HG03196 (cell line): ENCODE measurements around the gene CCNH.

ENCODE experiments used
- ATAC-seq: cut with Tn5 transposase; IDR thresholded peaks from one replicate; pipeline ENCODE4 v1.9.1; 2021; ENCODE audit not compliant: unreplicated experiment

The CCNH gene

GRCh38 chr5:87412630-87413342 lies at the start of gene CCNH:
Gene CCNH, minus strand, starts transcription at chr5:87412930. Its CDS starts 136 bp downstream, at chr5:87412794.
- ATAC-seq, result peak; percentile 99

GRCh38 chr5:87457706-87458105 lies 45.0 kb upstream of the CCNH start:
- no peak for ATAC-seq

GRCh38 chr5:87453801-87454200 lies 41.1 kb upstream of the CCNH start:
- no peak for ATAC-seq

- ATAC-seq, result no peak
Measured at GRCh38 chr5:87452837-87453236, 40.1 kb upstream of the CCNH start.

GRCh38 chr5:87442419-87442818 lies 29.7 kb upstream of the CCNH start:
- ATAC-seq, result no peak

GRCh38 chr5:87438231-87438630 lies 25.5 kb upstream of the CCNH start:
- no peak for ATAC-seq

GRCh38 chr5:87437724-87438123 lies 25.0 kb upstream of the CCNH start:
- ATAC-seq, result no peak

GRCh38 chr5:87435144-87435694 lies 22.5 kb upstream of the CCNH start:
- ATAC-seq, result no peak

- ATAC-seq, result no peak
Measured at GRCh38 chr5:87434461-87434860, 21.7 kb upstream of the CCNH start.

- no peak for ATAC-seq
Measured at GRCh38 chr5:87433945-87434344, 21.2 kb upstream of the CCNH start.

GRCh38 chr5:87432460-87432859 lies 19.7 kb upstream of the CCNH start:
- ATAC-seq, result no peak

- no peak for ATAC-seq
Measured at GRCh38 chr5:87430863-87431457, 18.2 kb upstream of the CCNH start.

- ATAC-seq, result no peak
Measured at GRCh38 chr5:87423755-87424154, 11.0 kb upstream of the CCNH start.

- ATAC-seq, result no peak
Measured at GRCh38 chr5:87421307-87421706, 8.6 kb upstream of the CCNH start.

GRCh38 chr5:87418506-87418905 lies 5.8 kb upstream of the CCNH start:
- no peak for ATAC-seq

- ATAC-seq, result no peak
Measured at GRCh38 chr5:87413343-87413645, 564 bp upstream of the CCNH start.

- ATAC-seq, result peak; percentile 17
Measured at GRCh38 chr5:87411973-87412629, 629 bp downstream of the CCNH start.

- ATAC-seq, result no peak
Measured at GRCh38 chr5:87411586-87411972, 1.2 kb downstream of the CCNH start.

- no peak for ATAC-seq
Measured at GRCh38 chr5:87410931-87411330, 1.8 kb downstream of the CCNH start.

GRCh38 chr5:87408204-87408603 lies 4.5 kb downstream of the CCNH start:
- ATAC-seq, result no peak

GRCh38 chr5:87405472-87406155 lies 7.1 kb downstream of the CCNH start:
- ATAC-seq, result no peak

- ATAC-seq, result no peak
Measured at GRCh38 chr5:87404359-87404758, 8.4 kb downstream of the CCNH start.
